OCI-LY1 (cell line): ENCODE measurements around the gene HLA-DQA1.

ENCODE experiments used
- CTCF ChIP-seq: fragments of 200-600 bp; sonication (generic), shearing (Covaris generic); IDR thresholded peaks from 2 replicates; pipeline ENCODE4 v1.5.1; 2017; ENCODE audit warnings: mild to moderate bottlenecking, antibody characterized with exemption, low read length, moderate library complexity, mixed read lengths
- EZH2 ChIP-seq: fragments of 200-600 bp; sonication (generic), shearing (Covaris generic); IDR thresholded peaks from 2 replicates; pipeline ENCODE4 v1.8.0; 2017; ENCODE audit warnings: borderline replicate concordance, mixed run types, mild to moderate bottlenecking, antibody characterized with exemption, low read length, moderate library complexity, mixed read lengths

- no peak for TF ChIP-seq EZH2
- no peak for TF ChIP-seq CTCF
Observed at GRCh38 chr6:32642720-32643106, 5.5 kb downstream of the HLA-DQA1 start.
